ENCODE data around the gene NACC2. TPM values are rescaled to one million over a fixed set of nuclear protein-coding genes. Genes with fewer than 3 reads are reported as not detected.

Gene NACC2
- total and polyA plus RNA-seq, 9 of the 15 experiments (the other 6 are each of a cell fraction or from before 2014, with no cell fraction given) = 0.70 to 25.1 (median 5.6) TPM

DNA sequence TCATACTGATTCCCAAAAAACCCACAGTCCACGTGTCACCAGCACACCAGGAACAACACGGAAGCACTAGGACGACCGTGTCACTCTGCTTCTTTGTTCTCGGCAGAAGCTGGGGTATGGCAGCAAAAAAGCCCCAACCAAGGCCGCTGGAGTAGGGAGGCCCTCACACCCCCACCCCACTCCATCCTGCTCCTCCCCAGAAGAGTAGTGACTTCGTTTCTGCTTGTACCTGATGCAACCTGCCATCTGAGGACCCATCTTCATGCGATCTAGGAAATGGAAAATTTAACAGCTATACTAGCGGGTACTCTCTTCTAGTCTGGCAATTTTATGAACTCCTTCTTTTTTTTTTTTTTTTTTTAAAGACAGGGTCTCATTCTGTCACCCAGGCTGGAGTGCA lies 137.7 kb downstream of the NACC2 start:
- DNase-seq (ENCODE audit: extremely low read depth in 1 of 4, low spot score in 3 of 4) (peak; percentile 41 to 63 (median 50)), ATAC-seq (peak; percentile 12), FAIRE-seq (no peak)
- Histone ChIP-seq H3K27me3 (ENCODE audit: control insufficient read depth in 2 of 2, insufficient read depth in 2 of 2, low read length in 2 of 2) (no peaks in the 10 kb centered on the region), H3K9me1 (ENCODE audit: control insufficient read depth, insufficient read depth, low read length) (no peaks in the 10 kb centered on the region), H3K36me3 (ENCODE audit: control insufficient read depth, insufficient read depth, low read length) (peaks cover 71% of the 10 kb centered on the region), H3K4me3 (peak overlapping the region; percentile 76), H3K27ac (ENCODE audit: extremely low read depth, low read depth, low read length) (peak overlapping the region; percentile 89), H3K9me3 (replicated peaks; ENCODE audit: control insufficient read depth, insufficient read depth, low read depth, low read length) (no peaks in the 10 kb centered on the region), H3K79me2 (ENCODE audit: control insufficient read depth, insufficient read depth, low read length) (peaks cover 92% of the 10 kb centered on the region), H2AFZ (ENCODE audit: low read depth, low read length) (no peak overlapping the region), H3K9ac (ENCODE audit: insufficient read depth in 1 of 2, low read depth in 2 of 2, low read length in 2 of 2) (peak overlapping the region; percentile 94 to 95), H3K4me1 (replicated peaks in 1 of 2; ENCODE audit: control insufficient read depth in 2 of 2, insufficient read depth in 2 of 2, low read length in 2 of 2) (peaks cover 42 to 45% of the 10 kb centered on the region in 2 experiments), H3K4me2 (ENCODE audit: insufficient read depth, low read length) (peak overlapping the region; percentile 99), H4K20me1 (replicated peaks; ENCODE audit: control insufficient read depth, insufficient read depth, low read length) (peaks cover 9% of the 10 kb centered on the region)
- CTCF ChIA-PET (ENCODE audit: low intra/inter-chr PET ratio) = no interaction called here
- intact Hi-C loops (cut with micrococcal nuclease) (no loop called here), in situ Hi-C loops (cut with MboI) (no loop called here)
- TF ChIP-seq TAF1 (IDR thresholded peaks at IDR 0.05; ENCODE audit: control insufficient read depth, extremely low read depth, insufficient read depth, low read length, severe bottlenecking) (peak; percentile 33), DIDO1 (tag; IDR thresholded peaks at IDR 0.05; ENCODE audit: low read depth) (no peak), CHD1 (IDR thresholded peaks at IDR 0.05; ENCODE audit: low read length) (peak; percentile 91), SMAD3 (CRISPR knock-in tag; conservative IDR thresholded peaks at IDR 0.05) (no peak), NBN (IDR thresholded peaks at IDR 0.05; ENCODE audit: low read depth) (peak; percentile 10; the same call in 1 of the 2 replicates), MYC (IDR thresholded peaks at IDR 0.05; ENCODE audit: low read depth, low read length) (peak; percentile 63), MYC (CRISPR knock-in tag; IDR thresholded peaks at IDR 0.05; ENCODE audit: borderline replicate concordance, low read depth) (no peak), ZFX (CRISPR knock-in tag; IDR thresholded peaks at IDR 0.05) (0 out of 2 replicates have a peak, but pooled peaks have one; percentile 23)
- TF ChIP-seq, protein P1, sequence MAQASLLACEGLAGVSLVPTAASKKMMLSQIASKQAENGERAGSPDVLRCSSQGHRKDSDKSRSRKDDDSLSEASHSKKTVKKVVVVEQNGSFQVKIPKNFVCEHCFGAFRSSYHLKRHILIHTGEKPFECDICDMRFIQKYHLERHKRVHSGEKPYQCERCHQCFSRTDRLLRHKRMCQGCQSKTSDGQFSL (CRISPR knock-in tag; IDR thresholded peaks at IDR 0.05) = no peak
- TF ChIP-seq, protein P1 (tag; IDR thresholded peaks at IDR 0.05) = peak in 1 of 2 experiments; percentile 47; a peak in 1 of 4 replicates
- TF ChIP-seq, protein P2, sequence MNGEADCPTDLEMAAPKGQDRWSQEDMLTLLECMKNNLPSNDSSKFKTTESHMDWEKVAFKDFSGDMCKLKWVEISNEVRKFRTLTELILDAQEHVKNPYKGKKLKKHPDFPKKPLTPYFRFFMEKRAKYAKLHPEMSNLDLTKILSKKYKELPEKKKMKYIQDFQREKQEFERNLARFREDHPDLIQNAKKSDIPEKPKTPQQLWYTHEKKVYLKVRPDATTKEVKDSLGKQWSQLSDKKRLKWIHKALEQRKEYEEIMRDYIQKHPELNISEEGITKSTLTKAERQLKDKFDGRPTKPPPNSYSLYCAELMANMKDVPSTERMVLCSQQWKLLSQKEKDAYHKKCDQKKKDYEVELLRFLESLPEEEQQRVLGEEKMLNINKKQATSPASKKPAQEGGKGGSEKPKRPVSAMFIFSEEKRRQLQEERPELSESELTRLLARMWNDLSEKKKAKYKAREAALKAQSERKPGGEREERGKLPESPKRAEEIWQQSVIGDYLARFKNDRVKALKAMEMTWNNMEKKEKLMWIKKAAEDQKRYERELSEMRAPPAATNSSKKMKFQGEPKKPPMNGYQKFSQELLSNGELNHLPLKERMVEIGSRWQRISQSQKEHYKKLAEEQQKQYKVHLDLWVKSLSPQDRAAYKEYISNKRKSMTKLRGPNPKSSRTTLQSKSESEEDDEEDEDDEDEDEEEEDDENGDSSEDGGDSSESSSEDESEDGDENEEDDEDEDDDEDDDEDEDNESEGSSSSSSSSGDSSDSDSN (IDR thresholded peaks at IDR 0.05; ENCODE audit: borderline replicate concordance in 1 of 2, low read depth in 2 of 2, low read length in 2 of 2) = 0 out of 4 replicates have a peak, but pooled peaks of 1 of the 2 experiments have one; percentile 25
- 0% methylated on average over 9 of the region's 9 CpGs for WGBS (ENCODE audit: insufficient coverage, low coverage, missing lambda C conversion rate)
- POLR2A ChIA-PET = interaction anchor here (0.5 to 1.5 kb wide), 5 partner anchors 15 to 728 kb away, joined by 3 to 5 read pairs (median 3); no protein-coding TSS in a partner anchor
- no TSS peak for BruUV-seq (replicated peaks)

Measured in K562 (cell line).